B cell (primary cell): ENCODE measurements around the gene TCERG1L. TPM values are rescaled to one million over a fixed set of nuclear protein-coding genes. Genes with fewer than 3 reads are reported as not detected.

Experiments
- ATAC-seq: fragments of 200-7000 bp; cut with Tn5 transposase; one replicate; pipeline ENCODE4 v1.10.0; 2021; ENCODE audit warnings: low read depth, mild to moderate bottlenecking, moderate number of reproducible peaks, moderate library complexity
- CTCF ChIA-PET: fragments of 350-600 bp; sonication (Branson Sonifier 250); formaldehyde crosslinking; loops from one replicate; lab custom pipeline; 2021; ENCODE audit warnings: antibody characterized with exemption, inconsistent platforms; lab: Charles Lee
- POLR2A ChIA-PET: fragments of 350-600 bp; sonication (Branson Sonifier 250); formaldehyde crosslinking; loops from one replicate; lab custom pipeline; 2021; ENCODE audit warnings: antibody characterized with exemption; lab: Charles Lee
- DNase-seq: peaks from one replicate; pipeline ENCODE4 v3.0.0; 2013
- H2AFZ ChIP-seq: 2 replicates; pipeline ENCODE4 v1.6.1; 2012; ENCODE audit warnings: mild to moderate bottlenecking, low read depth, low read length; ENCODE audit not compliant: insufficient read depth, poor library complexity, severe bottlenecking
- H3K27ac ChIP-seq, 2 donors: 1 replicate in 1 of 2; 2 replicates in 1 of 2; pipeline ENCODE4 v1.5.1; 2012 to 2013; ENCODE audit warnings: low read length in 2 of 2, mild to moderate bottlenecking in 2 of 2, moderate library complexity in 1 of 2
- H3K27me3 ChIP-seq, 4 experiments: fragments of 200-600 bp in 1 of 4; sonication (generic) in 1 of 4; replicated peaks in 1 of 4; 1 replicate in 2 of 4; 2 replicates in 2 of 4; pipeline versions ENCODE4 v1.6.1 to v1.7.0; 2013 to 2016; ENCODE audit warnings: low read length in 3 of 4, mild to moderate bottlenecking in 2 of 4, mixed read lengths in 1 of 4, moderate library complexity in 1 of 4; ENCODE audit not compliant: insufficient read depth in 4 of 4, control insufficient read depth in 3 of 4; ENCODE audit errors: control extremely low read depth in 1 of 4
- H3K36me3 ChIP-seq, 2 experiments: replicated peaks in 1 of 2; 1 replicate in 1 of 2; 2 replicates in 1 of 2; pipeline versions ENCODE4 v1.6.1 to v1.7.1; 2013; ENCODE audit warnings: low read length in 1 of 2; ENCODE audit not compliant: insufficient read depth in 2 of 2, control insufficient read depth in 1 of 2; ENCODE audit errors: control extremely low read depth in 1 of 2, extremely low read depth in 1 of 2
- H3K4me1 ChIP-seq, 2 donors: fragments of 200-600 bp in 1 of 2; sonication (generic) in 1 of 2; 1 replicate in 1 of 2; 2 replicates in 1 of 2; pipeline versions ENCODE4 v1.5.1 to v1.6.1; 2013 to 2017; ENCODE audit warnings: low read length in 2 of 2; ENCODE audit not compliant: control insufficient read depth in 2 of 2, insufficient read depth in 2 of 2
- H3K4me2 ChIP-seq: replicated peaks from 2 replicates; pipeline ENCODE3; 2012; ENCODE audit warnings: mild to moderate bottlenecking, low read depth, low read length; ENCODE audit not compliant: poor library complexity, severe bottlenecking
- H3K4me3 ChIP-seq, 5 experiments: fragments of 200-600 bp in 1 of 5; sonication (generic) in 1 of 5; 1 replicate in 3 of 5; 2 replicates in 2 of 5; pipeline versions ENCODE4 v1.5.1 to v1.7.0; 2011 to 2016; ENCODE audit warnings: low read length in 4 of 5, mild to moderate bottlenecking in 4 of 5, low read depth in 2 of 5, control low read depth in 1 of 5, moderate library complexity in 1 of 5; ENCODE audit not compliant: insufficient read depth in 1 of 5; ENCODE audit errors: control extremely low read depth in 1 of 5, extremely low read depth in 1 of 5
- H3K79me2 ChIP-seq: fragments of 200-600 bp; sonication (generic); one replicate; pipeline ENCODE4 v1.6.0; 2016; ENCODE audit warnings: low read length; ENCODE audit not compliant: control insufficient read depth, insufficient read depth
- H3K9ac ChIP-seq: fragments of 200-600 bp; sonication (generic); 2 replicates; pipeline ENCODE4 v1.6.1; 2017; ENCODE audit warnings: mild to moderate bottlenecking, low read length, moderate library complexity
- H3K9me3 ChIP-seq, 3 donors: one replicate each; pipeline versions ENCODE4 v1.6.1 to v1.7.1; 2013; ENCODE audit warnings: low read length in 2 of 3; ENCODE audit not compliant: control insufficient read depth in 2 of 3, insufficient read depth in 1 of 3; ENCODE audit errors: control extremely low read depth in 1 of 3
- H4K20me1 ChIP-seq: 2 replicates; pipeline ENCODE4 v1.6.0; 2012; ENCODE audit warnings: mild to moderate bottlenecking, low read length; ENCODE audit not compliant: insufficient read depth, control insufficient read depth, poor library complexity, severe bottlenecking
- H3K27ac Mint-ChIP-seq: one replicate; pipeline ENCODE4 v1.8.0; 2021; ENCODE audit warnings: mixed read lengths
- H3K27me3 Mint-ChIP-seq: one replicate; pipeline ENCODE4 v1.8.0; 2021; ENCODE audit warnings: mixed read lengths
- H3K4me1 Mint-ChIP-seq: one replicate; pipeline ENCODE4 v1.8.0; 2021; ENCODE audit warnings: mixed read lengths
- H3K4me3 Mint-ChIP-seq: one replicate; pipeline ENCODE4 v1.8.0; 2021; ENCODE audit warnings: mixed read lengths
- H3K9me3 Mint-ChIP-seq: one replicate; pipeline ENCODE4 v1.8.0; 2022; ENCODE audit warnings: mixed read lengths; ENCODE audit not compliant: insufficient read depth
- EZH2 ChIP-seq: IDR thresholded peaks from 2 replicates; pipeline ENCODE4 v1.6.1; 2012; ENCODE audit warnings: borderline replicate concordance, low read depth, mild to moderate bottlenecking, moderate library complexity, low read length; ENCODE audit not compliant: insufficient read depth, poor library complexity, severe bottlenecking
- WGBS: methylation state at CpG from one replicate; pipeline ENCODE4 v1.1.5; 2013; ENCODE audit warnings: missing lambda C conversion rate; ENCODE audit not compliant: insufficient coverage; 5-methylcytosine and 5-hydroxymethylcytosine counted together
- intact Hi-C: fragments of 100-400 bp; cut with micrococcal nuclease; formaldehyde crosslinking; loops from one replicate; pipeline ENCODE4 v1.10.0; 2022
- polyA plus RNA-seq: library from polyadenylated mRNA; depleted of rRNA; stranded (reverse); fragments of >200 nt; gene quantifications from 2 replicates; pipeline ENCODE4 v1.2.3, GENCODE V29; 2012
- total RNA-seq, 2 donors: library from RNA; stranded (reverse); fragments of 120-200 nt in 1 of 2; gene quantifications; 1 replicate in 1 of 2; 2 replicates in 1 of 2; pipeline versions ENCODE4 v1.2.3 to v1.2.4, GENCODE V29; 2013 to 2022
- TF ChIP-seq, protein P1 (sequence below): fragments of 200-600 bp; IDR thresholded peaks from one replicate; pipeline ENCODE4 v1.8.0; 2022; ENCODE audit warnings: antibody characterized with exemption, mild to moderate bottlenecking

Gene TCERG1L
- total and polyA plus RNA-seq, 2 donors (not counting 1 experiment from before 2014, with no cell fraction given), result 0.10 TPM; not detected in 1

DNA sequence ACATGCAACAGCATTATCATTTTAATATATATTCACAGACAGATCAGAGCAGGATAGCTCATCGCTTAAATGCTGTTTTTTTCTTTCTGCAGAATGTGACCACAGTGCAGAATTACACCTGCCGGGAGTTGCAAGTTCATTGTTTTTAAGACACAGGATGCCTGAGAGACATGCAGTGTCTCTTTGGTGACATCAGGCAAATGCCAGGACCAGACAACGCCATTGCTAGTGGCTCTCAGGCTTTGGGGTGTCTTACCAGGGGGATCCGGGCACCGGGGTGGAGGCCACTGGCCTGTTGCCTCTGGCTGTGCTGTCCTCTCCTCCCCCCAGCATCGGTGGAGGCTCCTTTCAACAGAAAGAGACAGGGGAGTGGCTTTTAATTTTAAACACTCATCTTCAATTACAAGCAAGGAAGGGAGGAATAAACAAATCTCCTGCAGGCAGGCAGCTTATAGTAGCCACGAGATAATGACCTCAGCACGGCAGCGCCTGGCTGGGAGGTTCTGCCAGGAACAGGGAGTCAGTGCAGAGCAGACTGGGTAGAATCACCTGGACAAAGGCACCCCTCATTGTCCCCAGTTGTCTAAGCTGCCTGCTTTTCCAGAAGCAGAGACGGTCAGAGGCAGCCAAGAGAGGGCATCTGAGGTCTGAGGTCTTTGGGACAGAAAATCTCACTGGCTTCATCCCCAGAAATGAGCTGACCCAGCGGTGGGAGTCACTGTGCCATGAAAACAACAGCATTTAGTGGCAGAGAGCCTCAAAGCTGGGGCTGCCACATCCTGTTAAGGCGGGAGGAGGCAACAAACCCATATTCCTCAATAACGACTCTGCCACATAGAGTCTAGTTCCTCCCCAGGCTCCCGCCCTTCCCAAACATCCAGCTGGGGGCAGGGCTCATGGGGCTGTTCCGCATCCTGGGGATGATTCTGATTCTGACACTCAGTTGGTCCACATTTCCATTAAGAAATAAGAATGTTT, 148.4 kb downstream of the TCERG1L start:
- H3K9me3 ChIP-seq, result peaks cover 0 to 33% (median 0%) of the 10 kb centered on the region in 3 donors
- H3K4me2 ChIP-seq, result no peak overlapping the region
- Mint-ChIP-seq H3K27me3 (no peaks in the 10 kb centered on the region), H3K9me3 (no peaks in the 10 kb centered on the region), H3K27ac (no peak overlapping the region), H3K4me3 (no peak overlapping the region), H3K4me1 (no peaks in the 10 kb centered on the region)
- WGBS, result 69% methylated on average over 13 of the region's 15 CpGs
- TF ChIP-seq, protein P1, sequence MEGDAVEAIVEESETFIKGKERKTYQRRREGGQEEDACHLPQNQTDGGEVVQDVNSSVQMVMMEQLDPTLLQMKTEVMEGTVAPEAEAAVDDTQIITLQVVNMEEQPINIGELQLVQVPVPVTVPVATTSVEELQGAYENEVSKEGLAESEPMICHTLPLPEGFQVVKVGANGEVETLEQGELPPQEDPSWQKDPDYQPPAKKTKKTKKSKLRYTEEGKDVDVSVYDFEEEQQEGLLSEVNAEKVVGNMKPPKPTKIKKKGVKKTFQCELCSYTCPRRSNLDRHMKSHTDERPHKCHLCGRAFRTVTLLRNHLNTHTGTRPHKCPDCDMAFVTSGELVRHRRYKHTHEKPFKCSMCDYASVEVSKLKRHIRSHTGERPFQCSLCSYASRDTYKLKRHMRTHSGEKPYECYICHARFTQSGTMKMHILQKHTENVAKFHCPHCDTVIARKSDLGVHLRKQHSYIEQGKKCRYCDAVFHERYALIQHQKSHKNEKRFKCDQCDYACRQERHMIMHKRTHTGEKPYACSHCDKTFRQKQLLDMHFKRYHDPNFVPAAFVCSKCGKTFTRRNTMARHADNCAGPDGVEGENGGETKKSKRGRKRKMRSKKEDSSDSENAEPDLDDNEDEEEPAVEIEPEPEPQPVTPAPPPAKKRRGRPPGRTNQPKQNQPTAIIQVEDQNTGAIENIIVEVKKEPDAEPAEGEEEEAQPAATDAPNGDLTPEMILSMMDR, result no peak
- no peak for TF ChIP-seq EZH2
- intact Hi-C loops, result no loop called here
- no peaks in the 10 kb centered on the region for H3K4me1 ChIP-seq
- no peak for ATAC-seq
- H3K27me3 ChIP-seq, result no peaks in the 10 kb centered on the region
- DNase-seq, result no peak
- no peak overlapping the region for H2AFZ ChIP-seq
- H3K79me2 ChIP-seq, result no peaks in the 10 kb centered on the region
- no peaks in the 10 kb centered on the region for H3K36me3 ChIP-seq
- H4K20me1 ChIP-seq, result no peaks in the 10 kb centered on the region
- ChIA-PET POLR2A (no interaction called here), CTCF (no interaction called here)
- H3K4me3 ChIP-seq, result no peak overlapping the region
- no peak overlapping the region for H3K9ac ChIP-seq
- no peak overlapping the region for H3K27ac ChIP-seq

DNA sequence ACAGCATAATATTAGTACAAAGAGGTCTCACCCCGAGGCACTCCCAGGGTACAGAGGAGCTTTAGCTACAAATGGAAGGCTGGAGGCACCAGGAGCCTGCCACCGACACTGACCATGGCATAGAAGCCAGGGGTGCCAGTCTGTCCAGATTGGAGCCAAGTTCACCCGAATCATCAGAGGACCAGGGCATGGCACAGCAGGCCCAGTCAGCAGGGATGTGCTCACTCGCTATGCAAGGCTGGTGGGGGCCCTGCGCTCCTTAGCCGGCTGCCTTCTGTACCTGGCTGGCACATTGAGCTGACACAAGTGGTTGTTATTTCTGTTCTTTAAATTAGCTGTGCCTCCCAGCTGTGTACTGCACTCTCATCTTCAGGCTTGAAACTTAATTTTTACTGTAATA, 149.3 kb downstream of the TCERG1L start:
- Mint-ChIP-seq H3K4me1 (no peaks in the 10 kb centered on the region), H3K9me3 (no peaks in the 10 kb centered on the region), H3K4me3 (no peak overlapping the region), H3K27me3 (no peaks in the 10 kb centered on the region), H3K27ac (no peak overlapping the region)
- H3K4me3 ChIP-seq, result no peak overlapping the region
- intact Hi-C loops, result no loop called here
- no peak for DNase-seq
- no peaks in the 10 kb centered on the region for H3K36me3 ChIP-seq
- H3K27ac ChIP-seq, result no peak overlapping the region
- H3K9ac ChIP-seq, result no peak overlapping the region
- TF ChIP-seq, protein P1, result no peak
- no peak for TF ChIP-seq EZH2
- 82% methylated on average over 6 of the region's 6 CpGs for WGBS
- no peak overlapping the region for H2AFZ ChIP-seq
- H3K79me2 ChIP-seq, result no peaks in the 10 kb centered on the region
- no peaks in the 10 kb centered on the region for H4K20me1 ChIP-seq
- ChIA-PET CTCF (no interaction called here), POLR2A (no interaction called here)
- peaks cover 0 to 25% (median 0%) of the 10 kb centered on the region in 3 donors for H3K9me3 ChIP-seq
- H3K4me1 ChIP-seq, result no peaks in the 10 kb centered on the region
- no peaks in the 10 kb centered on the region for H3K27me3 ChIP-seq
- no peak overlapping the region for H3K4me2 ChIP-seq
- ATAC-seq, result no peak
